Measurements from ENCODE around the gene TOR4A. TPM values are rescaled to one million over a fixed set of nuclear protein-coding genes. Genes with fewer than 3 reads are reported as not detected.

TOR4A gene
- total RNA-seq, 1 experiment from 2014 or later = 28.9 TPM

DNA sequence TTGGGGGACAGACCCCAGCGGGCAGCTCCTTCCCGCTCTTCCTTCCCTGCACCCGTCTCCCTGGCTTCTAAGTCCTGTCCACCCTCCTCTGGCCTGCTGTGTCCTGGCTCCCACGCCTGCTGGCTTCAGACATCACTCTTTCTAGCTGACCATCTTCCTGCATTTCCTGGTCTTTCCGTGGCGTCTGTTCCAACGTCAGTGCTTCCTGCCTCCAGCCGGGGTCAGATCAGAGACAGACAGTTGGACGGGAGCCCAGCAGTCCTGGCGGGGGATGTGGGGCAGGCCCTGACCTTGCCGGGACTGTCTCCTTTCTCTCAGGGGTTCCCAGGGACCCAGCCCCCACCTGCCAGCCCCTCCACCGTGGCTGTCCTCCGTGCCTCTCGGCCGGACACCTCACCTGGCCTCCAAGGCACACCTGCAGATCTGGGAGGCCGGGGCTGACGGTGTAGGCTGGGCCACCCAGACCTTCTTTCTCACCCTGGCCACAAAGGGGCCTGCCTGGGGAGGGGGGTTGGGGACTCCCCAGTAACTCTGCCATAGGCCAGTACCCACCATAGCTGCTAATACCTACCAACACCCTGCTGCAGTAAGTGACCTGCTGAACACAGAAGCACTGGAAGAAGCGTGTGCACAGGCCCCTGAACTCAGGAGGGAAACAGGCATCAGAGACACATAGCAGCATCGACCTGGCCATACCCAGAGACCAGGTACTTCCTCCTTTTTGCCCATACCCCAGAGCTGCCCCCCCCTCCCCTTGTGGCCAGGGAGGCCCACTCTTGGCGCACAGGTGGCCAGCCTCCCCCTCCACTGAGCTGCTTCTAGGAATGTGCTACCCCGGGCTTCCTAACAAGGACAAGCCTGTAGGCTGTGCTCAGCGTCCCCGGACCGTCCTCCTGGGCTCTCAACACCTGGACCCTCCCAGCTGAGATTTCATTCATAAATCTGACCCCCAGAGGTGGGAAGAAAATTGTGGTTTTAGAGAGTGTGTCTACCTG, 19.4 kb downstream of the TOR4A start:
- ChIA-PET POLR2A (ENCODE audit: unreplicated experiment) (no interaction called here), CTCF (no interaction called here)
- H3F3A ChIP-seq (ENCODE audit: low read length, unreplicated experiment) = no peaks in the 10 kb centered on the region
- ATAC-seq (no peak), DNase-seq (no peak)
- H3K9me2 ChIP-seq (replicated peaks; ENCODE audit: low read length) = no peaks in the 10 kb centered on the region
- BruUV-seq (replicated peaks) = no TSS peak
- TF ChIP-seq EZH2phosphoT487 (IDR thresholded peaks at IDR 0.05; ENCODE audit: borderline replicate concordance, low read length) = no peak
- H3K79me2 ChIP-seq (ENCODE audit: low read length) = peaks cover 15% of the 10 kb centered on the region
- no peak overlapping the region for H3K27ac ChIP-seq (ENCODE audit: low read length)
- H3K36me3 ChIP-seq (ENCODE audit: low read depth, low read length) = no peaks in the 10 kb centered on the region
- H3K4me1 ChIP-seq (ENCODE audit: insufficient read depth, low read length) = peaks cover 7% of the 10 kb centered on the region; the same call in 1 of the 2 replicates
- H2AFZ ChIP-seq (ENCODE audit: low read length) = no peak overlapping the region
- H4K20me1 ChIP-seq (ENCODE audit: low read length) = peaks cover 10% of the 10 kb centered on the region
- H3K9me3 ChIP-seq (ENCODE audit: low read length) = no peaks in the 10 kb centered on the region
- intact Hi-C loops (cut with micrococcal nuclease) = no loop called here
- H3K4me3 ChIP-seq (ENCODE audit: low read length) = no peak overlapping the region
- H3K9ac ChIP-seq (ENCODE audit: low read length) = no peak overlapping the region
- no peaks in the 10 kb centered on the region for H3K27me3 ChIP-seq (ENCODE audit: low read length)
- H3K4me2 ChIP-seq (ENCODE audit: low read length) = no peak overlapping the region

DNA sequence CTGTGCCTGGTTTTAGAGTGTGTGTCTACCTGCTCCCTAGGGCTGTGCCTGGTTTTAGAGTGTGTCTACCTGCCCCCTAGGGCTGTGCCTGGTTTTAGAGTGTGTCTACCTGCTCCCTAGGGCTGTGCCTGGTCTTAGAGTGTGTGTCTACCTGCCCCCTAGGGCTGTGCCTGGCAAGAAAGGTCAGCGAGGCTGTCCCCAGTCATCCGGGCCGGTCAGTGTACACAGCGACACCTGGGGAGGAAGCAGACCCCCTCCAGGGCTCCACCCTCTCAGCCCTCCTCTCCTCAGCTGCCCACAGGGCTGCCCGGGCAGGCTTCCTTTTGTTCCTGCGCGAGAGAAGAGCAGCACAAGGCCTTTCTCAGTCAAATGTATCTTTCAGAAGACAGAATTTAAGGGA, 20.4 kb downstream of the TOR4A start:
- no peaks in the 10 kb centered on the region for H3F3A ChIP-seq (ENCODE audit: low read length, unreplicated experiment)
- intact Hi-C loops (cut with micrococcal nuclease) = no loop called here
- peaks cover 15% of the 10 kb centered on the region for H3K79me2 ChIP-seq (ENCODE audit: low read length)
- no TSS peak for BruUV-seq (replicated peaks)
- ChIA-PET CTCF (no interaction called here), POLR2A (ENCODE audit: unreplicated experiment) (no interaction called here)
- no peak for DNase-seq
- H3K9ac ChIP-seq (ENCODE audit: low read length) = no peak overlapping the region
- TF ChIP-seq, protein P1, sequence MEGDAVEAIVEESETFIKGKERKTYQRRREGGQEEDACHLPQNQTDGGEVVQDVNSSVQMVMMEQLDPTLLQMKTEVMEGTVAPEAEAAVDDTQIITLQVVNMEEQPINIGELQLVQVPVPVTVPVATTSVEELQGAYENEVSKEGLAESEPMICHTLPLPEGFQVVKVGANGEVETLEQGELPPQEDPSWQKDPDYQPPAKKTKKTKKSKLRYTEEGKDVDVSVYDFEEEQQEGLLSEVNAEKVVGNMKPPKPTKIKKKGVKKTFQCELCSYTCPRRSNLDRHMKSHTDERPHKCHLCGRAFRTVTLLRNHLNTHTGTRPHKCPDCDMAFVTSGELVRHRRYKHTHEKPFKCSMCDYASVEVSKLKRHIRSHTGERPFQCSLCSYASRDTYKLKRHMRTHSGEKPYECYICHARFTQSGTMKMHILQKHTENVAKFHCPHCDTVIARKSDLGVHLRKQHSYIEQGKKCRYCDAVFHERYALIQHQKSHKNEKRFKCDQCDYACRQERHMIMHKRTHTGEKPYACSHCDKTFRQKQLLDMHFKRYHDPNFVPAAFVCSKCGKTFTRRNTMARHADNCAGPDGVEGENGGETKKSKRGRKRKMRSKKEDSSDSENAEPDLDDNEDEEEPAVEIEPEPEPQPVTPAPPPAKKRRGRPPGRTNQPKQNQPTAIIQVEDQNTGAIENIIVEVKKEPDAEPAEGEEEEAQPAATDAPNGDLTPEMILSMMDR (conservative IDR thresholded peaks at IDR 0.05; ENCODE audit: low read depth, low read length) = no peak
- no peak for TF ChIP-seq EZH2 (IDR thresholded peaks at IDR 0.05; ENCODE audit: low read length, unreplicated experiment)
- TF ChIP-seq EZH2phosphoT487 (IDR thresholded peaks at IDR 0.05; ENCODE audit: borderline replicate concordance, low read length) = no peak
- no peak overlapping the region for H3K27ac ChIP-seq (ENCODE audit: low read length)
- peaks cover 11% of the 10 kb centered on the region; the same call in 1 of the 2 replicates for H3K4me1 ChIP-seq (ENCODE audit: insufficient read depth, low read length)
- no peak overlapping the region for H3K4me3 ChIP-seq (ENCODE audit: low read length)
- no peaks in the 10 kb centered on the region for H3K27me3 ChIP-seq (ENCODE audit: low read length)
- H3K36me3 ChIP-seq (ENCODE audit: low read depth, low read length) = no peaks in the 10 kb centered on the region
- H3K9me2 ChIP-seq (replicated peaks; ENCODE audit: low read length) = no peaks in the 10 kb centered on the region
- H2AFZ ChIP-seq (ENCODE audit: low read length) = no peak overlapping the region
- ATAC-seq = no peak
- no peaks in the 10 kb centered on the region for H3K9me3 ChIP-seq (ENCODE audit: low read length)
- no peak overlapping the region for H3K4me2 ChIP-seq (ENCODE audit: low read length)
- peaks cover 10% of the 10 kb centered on the region for H4K20me1 ChIP-seq (ENCODE audit: low read length)

DNA sequence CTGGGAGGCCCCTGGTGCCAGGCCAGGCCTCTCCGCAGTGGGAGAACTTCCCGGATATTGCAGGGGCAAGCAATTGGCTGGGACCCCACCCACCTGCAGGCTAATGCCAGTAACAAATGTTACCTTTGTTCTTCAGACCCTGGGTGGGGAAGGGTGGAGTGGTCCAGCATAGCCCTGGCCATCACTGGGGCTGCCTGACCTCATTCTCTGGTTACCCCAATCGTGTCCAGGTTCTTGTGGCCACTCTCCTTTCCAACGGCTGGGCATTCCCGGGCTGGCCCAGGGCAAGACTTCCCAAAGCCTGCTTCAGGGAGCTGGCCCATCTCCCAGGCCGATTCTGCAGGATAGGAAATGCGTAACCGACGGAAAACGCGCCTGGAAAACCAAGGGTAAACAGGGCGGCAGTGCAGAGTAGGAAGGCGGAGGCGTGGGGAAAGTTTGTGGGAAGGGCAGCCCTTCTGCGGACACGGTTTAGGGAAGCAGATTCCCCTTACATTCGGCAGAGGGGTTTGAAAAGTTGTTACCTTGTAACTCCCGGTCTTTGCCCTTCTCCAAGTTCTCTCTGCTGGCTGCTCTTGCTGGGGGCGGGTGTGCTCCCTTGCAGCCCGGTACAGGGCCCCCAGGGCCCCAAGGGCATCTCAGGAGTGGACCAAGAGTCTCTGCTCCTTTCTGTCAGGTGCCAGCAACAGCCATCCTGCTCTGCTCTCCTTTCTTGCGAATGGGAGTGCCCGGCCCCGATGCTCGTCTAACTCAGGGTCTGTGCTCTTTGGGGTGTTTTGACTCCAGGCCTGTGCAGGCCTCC, 21.1 kb downstream of the TOR4A start:
- no TSS peak for BruUV-seq (replicated peaks)
- POLR2A ChIA-PET (ENCODE audit: unreplicated experiment) = interaction anchor here (0.6 kb wide), 1 partner anchor 22 kb away, joined by 4 read pairs; no protein-coding TSS in a partner anchor
- ATAC-seq = no peak

More for the DNA sequence above, 21.1 kb downstream of the TOR4A start:
- H3K9ac ChIP-seq (ENCODE audit: low read length) = no peak overlapping the region
- no peaks in the 10 kb centered on the region for H3F3A ChIP-seq (ENCODE audit: low read length, unreplicated experiment)
- no peaks in the 10 kb centered on the region for H3K9me2 ChIP-seq (replicated peaks; ENCODE audit: low read length)
- peaks cover 8% of the 10 kb centered on the region; the same call in 1 of the 2 replicates for H3K4me1 ChIP-seq (ENCODE audit: insufficient read depth, low read length)
- H3K79me2 ChIP-seq (ENCODE audit: low read length) = peaks cover 15% of the 10 kb centered on the region
- peaks cover 10% of the 10 kb centered on the region for H4K20me1 ChIP-seq (ENCODE audit: low read length)
- intact Hi-C loops (cut with micrococcal nuclease) = no loop called here
- H3K27ac ChIP-seq (ENCODE audit: low read length) = no peak overlapping the region
- H3K4me2 ChIP-seq (ENCODE audit: low read length) = no peak overlapping the region
- TF ChIP-seq, protein P1 (conservative IDR thresholded peaks at IDR 0.05; ENCODE audit: low read depth, low read length) = no peak
- TF ChIP-seq EZH2 (IDR thresholded peaks at IDR 0.05; ENCODE audit: low read length, unreplicated experiment) (no peak), EZH2phosphoT487 (IDR thresholded peaks at IDR 0.05; ENCODE audit: borderline replicate concordance, low read length) (no peak)
- no peak overlapping the region for H3K4me3 ChIP-seq (ENCODE audit: low read length)
- H2AFZ ChIP-seq (ENCODE audit: low read length) = no peak overlapping the region
- no peaks in the 10 kb centered on the region for H3K27me3 ChIP-seq (ENCODE audit: low read length)
- H3K36me3 ChIP-seq (ENCODE audit: low read depth, low read length) = no peaks in the 10 kb centered on the region
- CTCF ChIA-PET = no interaction called here
- DNase-seq = no peak
- H3K9me3 ChIP-seq (ENCODE audit: low read length) = no peaks in the 10 kb centered on the region
